Vagina (tissue), 2 donors: ENCODE data around the gene OAS2.

Experiments used
- CTCF ChIP-seq, 3 experiments: fragments of 450-650 bp in 2 of 3; fragments of 200-600 bp in 1 of 3; sonication (generic) in 1 of 3; IDR thresholded peaks; one replicate each; pipeline ENCODE4 v1.5.1; 2017 to 2019; ENCODE audit warnings: antibody characterized with exemption in 3 of 3, mild to moderate bottlenecking in 2 of 3, moderate library complexity in 2 of 3
- POLR2A ChIP-seq, 2 donors: fragments of 450-650 bp; IDR thresholded peaks; one replicate each; pipeline ENCODE4 v1.6.1; 2017; ENCODE audit warnings: antibody characterized with exemption in 2 of 2, mild to moderate bottlenecking in 2 of 2, moderate library complexity in 2 of 2

GRCh38 chr12:113000433-113000832, 22.1 kb downstream of the OAS2 start:
- TF ChIP-seq CTCF (IDR thresholded peaks at IDR 0.05) (no peak), POLR2A (IDR thresholded peaks at IDR 0.05) (no peak)
